22Rv1 (cell line): Measurements from ENCODE around the gene IFNLR1.

Source experiments
- H3K27ac ChIP-seq: fragments of 450-650 bp; 2 replicates; pipeline ENCODE4 v1.5.1; 2017
- ZFX ChIP-seq: fragments of 450-650 bp; IDR thresholded peaks from 2 replicates; pipeline ENCODE4 v1.6.1; 2017; ENCODE audit warnings: antibody characterized with exemption, borderline replicate concordance
- TF ChIP-seq, protein P1 (sequence below): fragments of 450-650 bp; IDR thresholded peaks from 2 replicates; pipeline ENCODE4 v1.5.1; 2017; ENCODE audit warnings: mild to moderate bottlenecking

IFNLR1 gene

DNA sequence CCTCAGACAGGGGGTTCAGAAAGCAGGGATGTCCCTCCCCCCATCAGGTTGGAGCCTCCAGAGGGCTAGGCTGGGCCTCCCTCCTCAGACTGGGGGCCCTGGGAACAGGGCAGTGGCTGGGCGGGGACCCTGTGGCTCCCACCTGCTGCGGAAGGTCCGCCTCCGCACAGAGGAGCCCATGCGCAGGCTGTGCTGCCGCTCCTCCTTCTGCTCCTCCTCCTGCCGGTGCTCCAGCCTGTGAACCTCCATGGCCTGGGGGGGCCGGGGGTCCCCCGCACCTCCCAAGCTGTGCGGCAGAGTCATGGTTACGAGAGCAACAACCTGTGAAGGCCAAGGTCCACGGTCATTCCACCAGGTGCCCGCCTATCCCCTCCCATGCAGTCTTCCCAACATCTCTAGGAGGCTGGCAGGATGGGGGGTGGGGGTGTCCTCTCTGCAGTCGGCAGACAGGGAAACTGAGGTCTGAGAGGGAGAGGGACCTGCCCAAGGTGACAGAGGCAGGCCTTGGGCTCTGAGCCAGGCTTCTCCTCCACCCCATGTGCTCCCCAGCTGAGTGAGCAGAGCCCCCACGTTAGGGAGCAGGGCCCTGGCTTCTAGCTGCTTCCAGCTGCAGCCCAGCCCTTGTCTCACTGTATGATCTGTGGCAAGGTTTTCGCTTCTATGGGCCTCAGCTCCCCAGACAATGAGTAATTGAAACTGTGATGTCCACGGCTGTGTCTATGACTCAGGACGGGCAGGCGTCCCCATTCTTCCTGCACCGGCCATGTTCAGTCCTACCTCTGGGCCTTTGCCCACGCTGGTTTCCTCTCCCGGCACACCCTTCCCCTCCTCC, 78.5 kb downstream of the IFNLR1 start:
- no peak overlapping the region for H3K27ac ChIP-seq
- no peak for TF ChIP-seq ZFX
- TF ChIP-seq, protein P1, sequence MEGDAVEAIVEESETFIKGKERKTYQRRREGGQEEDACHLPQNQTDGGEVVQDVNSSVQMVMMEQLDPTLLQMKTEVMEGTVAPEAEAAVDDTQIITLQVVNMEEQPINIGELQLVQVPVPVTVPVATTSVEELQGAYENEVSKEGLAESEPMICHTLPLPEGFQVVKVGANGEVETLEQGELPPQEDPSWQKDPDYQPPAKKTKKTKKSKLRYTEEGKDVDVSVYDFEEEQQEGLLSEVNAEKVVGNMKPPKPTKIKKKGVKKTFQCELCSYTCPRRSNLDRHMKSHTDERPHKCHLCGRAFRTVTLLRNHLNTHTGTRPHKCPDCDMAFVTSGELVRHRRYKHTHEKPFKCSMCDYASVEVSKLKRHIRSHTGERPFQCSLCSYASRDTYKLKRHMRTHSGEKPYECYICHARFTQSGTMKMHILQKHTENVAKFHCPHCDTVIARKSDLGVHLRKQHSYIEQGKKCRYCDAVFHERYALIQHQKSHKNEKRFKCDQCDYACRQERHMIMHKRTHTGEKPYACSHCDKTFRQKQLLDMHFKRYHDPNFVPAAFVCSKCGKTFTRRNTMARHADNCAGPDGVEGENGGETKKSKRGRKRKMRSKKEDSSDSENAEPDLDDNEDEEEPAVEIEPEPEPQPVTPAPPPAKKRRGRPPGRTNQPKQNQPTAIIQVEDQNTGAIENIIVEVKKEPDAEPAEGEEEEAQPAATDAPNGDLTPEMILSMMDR, result no peak

DNA sequence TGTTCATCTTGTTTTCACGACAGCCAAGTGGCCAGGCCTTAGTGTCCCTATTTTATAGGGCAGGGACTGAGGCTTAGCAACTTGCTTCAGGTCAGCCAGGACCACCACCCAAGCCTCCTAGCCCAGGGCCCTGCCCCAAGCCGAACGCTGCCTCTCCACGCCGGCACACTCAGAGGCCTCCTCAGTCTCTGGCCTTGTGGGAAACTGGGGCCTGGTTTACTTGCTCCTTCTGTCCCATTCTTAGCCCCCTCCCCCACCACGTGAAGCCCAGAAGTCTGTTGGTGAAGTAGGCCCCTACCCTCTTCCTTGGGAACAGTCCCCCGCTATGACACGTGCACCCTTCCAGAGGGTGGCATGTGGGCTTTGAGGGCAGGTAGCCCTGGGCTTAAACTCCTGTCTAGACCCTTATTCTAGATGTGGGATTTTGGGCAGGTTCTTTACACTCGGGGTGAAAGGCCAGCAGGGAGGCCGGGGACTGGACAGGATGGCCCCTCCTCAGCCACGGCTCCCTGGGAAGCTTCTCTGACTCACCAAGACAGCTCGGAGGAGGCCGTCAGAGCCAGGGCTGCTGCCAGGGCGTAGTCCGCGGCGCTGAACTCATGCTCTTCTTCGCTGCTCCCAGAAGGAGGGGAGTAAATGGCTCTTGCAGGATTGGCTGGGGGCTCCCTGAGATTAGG, 79.5 kb downstream of the IFNLR1 start:
- H3K27ac ChIP-seq, result no peak overlapping the region
- TF ChIP-seq, protein P1, result no peak
- TF ChIP-seq ZFX, result no peak

DNA sequence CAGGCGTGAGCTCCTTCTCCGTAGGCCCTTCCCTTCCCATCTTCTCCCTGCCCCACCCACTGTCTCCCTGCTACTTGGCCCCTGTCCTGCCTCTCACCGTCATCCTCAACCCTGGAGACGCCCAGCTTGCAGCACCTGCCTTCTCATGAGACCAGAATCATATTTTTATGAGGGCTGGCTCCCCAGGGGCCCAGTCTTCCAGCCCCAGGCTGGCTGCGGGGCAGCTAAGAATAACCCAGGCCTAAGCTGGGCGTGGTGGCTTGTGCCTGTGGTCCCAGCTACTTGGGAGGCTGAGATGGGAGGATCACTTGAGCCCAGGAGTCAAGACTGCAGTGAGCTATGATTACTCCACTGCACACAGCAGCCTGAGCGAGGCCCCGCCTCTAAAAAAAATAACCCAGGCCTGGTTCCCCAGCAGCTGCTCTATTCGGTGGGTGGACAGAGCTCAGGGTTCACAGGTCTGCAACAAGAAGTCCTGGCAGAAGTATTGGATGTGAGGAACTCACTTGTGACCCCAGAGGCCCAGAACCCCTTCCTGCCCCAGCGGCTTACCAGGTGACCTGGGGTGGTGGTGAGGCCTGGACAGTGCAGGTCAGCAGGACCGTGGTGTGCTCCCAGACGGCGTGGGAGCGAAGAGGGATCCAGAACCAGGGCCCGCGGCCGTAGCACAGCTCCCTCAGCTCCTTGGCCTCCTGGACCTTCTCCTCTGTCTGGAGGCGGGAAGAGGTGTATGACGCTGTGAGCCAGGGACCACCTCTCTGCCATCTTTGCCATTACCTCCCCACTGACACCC, 81.5 kb downstream of the IFNLR1 start:
- TF ChIP-seq, protein P1, result no peak
- TF ChIP-seq ZFX, result no peak
- no peak overlapping the region for H3K27ac ChIP-seq

DNA sequence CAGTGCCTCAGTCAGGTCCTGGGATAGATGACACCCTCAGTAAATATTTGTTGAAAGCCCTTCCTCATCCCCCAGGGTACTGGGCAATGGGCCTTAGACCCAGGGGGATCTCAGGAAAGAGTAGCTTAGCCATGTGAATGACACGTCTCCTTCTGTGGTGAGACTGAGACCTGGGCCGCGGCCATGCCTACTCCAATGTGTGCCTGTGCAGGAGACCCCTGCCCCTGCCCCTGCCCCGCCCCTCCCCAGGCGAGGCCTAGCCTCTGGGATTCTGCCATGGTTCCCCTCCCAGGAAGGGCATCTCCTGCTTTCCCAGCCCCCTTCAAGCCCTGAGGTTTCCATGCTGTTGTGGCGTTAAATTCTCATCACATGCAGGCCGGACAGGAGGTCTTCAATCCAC, 82.2 kb downstream of the IFNLR1 start:
- TF ChIP-seq, protein P1, result no peak
- no peak for TF ChIP-seq ZFX
- no peak overlapping the region for H3K27ac ChIP-seq
